Lower leg skin (tissue), 4 donors: Measurements from ENCODE around the gene MAP2. TPM values are rescaled to one million over a fixed set of nuclear protein-coding genes. Genes with fewer than 3 reads are reported as not detected.

Experiments used
- DNase-seq, 2 donors: peaks; one replicate each; pipeline ENCODE4 v3.0.0-alpha.2; 2019; ENCODE audit warnings: low spot score in 2 of 2
- H3K4me3 ChIP-seq: fragments of 200-600 bp; sonication (generic); 2 replicates; pipeline ENCODE4 v1.5.1; 2017; ENCODE audit warnings: mild to moderate bottlenecking, low read depth; ENCODE audit not compliant: poor library complexity, severe bottlenecking
- POLR2A ChIP-seq, 2 donors: fragments of 450-650 bp; IDR thresholded peaks; one replicate each; pipeline ENCODE4 v1.6.1; 2016 to 2017; ENCODE audit warnings: antibody characterized with exemption in 2 of 2, mild to moderate bottlenecking in 1 of 2, moderate library complexity in 1 of 2
- WGBS, 2 donors: methylation state at CpG; one replicate each; pipeline ENCODE4 v1.1.5; 2018; 5-methylcytosine and 5-hydroxymethylcytosine counted together
- intact Hi-C: fragments of 100-400 bp; cut with DNase I; formaldehyde crosslinking; loops from one replicate; pipeline ENCODE4 v1.15.0; 2023; ENCODE audit warnings: low total_unique reads
- total RNA-seq, 4 donors: library from RNA; depleted of rRNA; stranded (reverse); fragments of >200 nt; gene quantifications; one replicate each; pipeline ENCODE4 v1.1.0, GENCODE V29; 2016
- TF ChIP-seq, protein P1 (sequence below), 3 donors: fragments of 450-650 bp; IDR thresholded peaks; one replicate each; pipeline ENCODE4 v1.5.1; 2016; ENCODE audit warnings: antibody characterized with exemption in 3 of 3, mild to moderate bottlenecking in 3 of 3, moderate library complexity in 2 of 3

MAP2 gene
- total RNA-seq, 4 donors from 2014 or later, result 35.1 to 47.8 (median 40.9) TPM

DNA sequence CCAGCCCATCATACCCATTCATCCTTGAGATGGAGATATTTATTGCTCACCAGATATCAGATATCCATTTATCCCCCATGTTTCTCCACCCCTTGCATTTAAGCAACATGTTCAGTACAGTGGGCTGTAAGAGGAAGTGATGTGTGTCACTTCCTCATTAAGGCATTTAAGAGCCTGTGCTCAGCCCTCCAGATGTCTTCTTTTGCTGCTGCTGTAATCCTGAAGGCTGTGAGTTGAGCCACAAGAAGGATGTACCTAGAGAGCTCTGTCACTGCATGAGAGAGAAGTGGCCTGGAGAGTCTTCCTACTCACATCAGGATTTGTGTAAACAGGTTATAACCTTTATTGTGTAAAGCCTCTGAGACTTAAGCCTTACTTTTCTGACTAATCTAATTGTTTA lies 195.9 kb downstream of the MAP2 start:
- TF ChIP-seq, protein P1, sequence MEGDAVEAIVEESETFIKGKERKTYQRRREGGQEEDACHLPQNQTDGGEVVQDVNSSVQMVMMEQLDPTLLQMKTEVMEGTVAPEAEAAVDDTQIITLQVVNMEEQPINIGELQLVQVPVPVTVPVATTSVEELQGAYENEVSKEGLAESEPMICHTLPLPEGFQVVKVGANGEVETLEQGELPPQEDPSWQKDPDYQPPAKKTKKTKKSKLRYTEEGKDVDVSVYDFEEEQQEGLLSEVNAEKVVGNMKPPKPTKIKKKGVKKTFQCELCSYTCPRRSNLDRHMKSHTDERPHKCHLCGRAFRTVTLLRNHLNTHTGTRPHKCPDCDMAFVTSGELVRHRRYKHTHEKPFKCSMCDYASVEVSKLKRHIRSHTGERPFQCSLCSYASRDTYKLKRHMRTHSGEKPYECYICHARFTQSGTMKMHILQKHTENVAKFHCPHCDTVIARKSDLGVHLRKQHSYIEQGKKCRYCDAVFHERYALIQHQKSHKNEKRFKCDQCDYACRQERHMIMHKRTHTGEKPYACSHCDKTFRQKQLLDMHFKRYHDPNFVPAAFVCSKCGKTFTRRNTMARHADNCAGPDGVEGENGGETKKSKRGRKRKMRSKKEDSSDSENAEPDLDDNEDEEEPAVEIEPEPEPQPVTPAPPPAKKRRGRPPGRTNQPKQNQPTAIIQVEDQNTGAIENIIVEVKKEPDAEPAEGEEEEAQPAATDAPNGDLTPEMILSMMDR (IDR thresholded peaks at IDR 0.05), result no peak
- intact Hi-C loops, result no loop called here
- DNase-seq, result no peak
- H3K4me3 ChIP-seq, result no peak overlapping the region

DNA sequence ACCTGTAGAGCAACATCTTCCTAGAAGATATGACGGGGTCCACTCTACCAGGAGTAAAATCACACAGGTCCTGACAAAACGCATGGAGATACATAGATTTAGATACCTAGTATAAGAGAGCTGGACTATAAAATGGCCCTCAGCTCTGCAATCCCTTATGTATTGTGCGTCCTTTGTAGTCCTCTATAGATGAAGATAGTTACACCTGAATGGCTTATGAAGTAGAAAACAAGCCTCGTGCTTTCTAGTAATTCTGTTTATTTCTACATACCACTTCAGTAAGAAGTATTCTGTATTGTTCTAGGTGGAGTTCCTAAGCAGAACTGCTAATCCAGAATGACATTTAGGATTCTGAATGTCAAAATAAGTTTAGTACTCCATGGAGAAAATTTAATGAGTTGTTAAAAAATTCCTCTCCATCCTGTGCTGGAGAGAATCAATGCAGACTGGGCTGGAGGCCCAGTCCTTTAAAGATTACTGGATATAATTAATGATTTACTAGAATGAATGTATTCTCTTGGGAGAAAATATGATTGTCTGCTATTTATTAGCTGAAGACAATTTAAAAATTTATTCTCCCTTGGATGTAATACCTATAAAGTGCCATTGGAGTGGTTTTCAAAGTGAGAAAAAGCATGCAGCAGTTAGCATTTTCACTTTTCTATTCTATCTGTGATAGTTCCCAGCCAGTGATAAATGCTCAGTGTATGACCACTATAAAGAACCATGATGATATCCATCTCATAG lies 200.5 kb downstream of the MAP2 start:
- no peak for TF ChIP-seq POLR2A (IDR thresholded peaks at IDR 0.05)
- TF ChIP-seq, protein P1 (IDR thresholded peaks at IDR 0.05), result no peak
- WGBS, 2 donors, result 88 to 90% methylated on average over 4 of the region's 4 CpGs
- no peak overlapping the region for H3K4me3 ChIP-seq
- DNase-seq, result no peak
- intact Hi-C loops, result no loop called here

DNA sequence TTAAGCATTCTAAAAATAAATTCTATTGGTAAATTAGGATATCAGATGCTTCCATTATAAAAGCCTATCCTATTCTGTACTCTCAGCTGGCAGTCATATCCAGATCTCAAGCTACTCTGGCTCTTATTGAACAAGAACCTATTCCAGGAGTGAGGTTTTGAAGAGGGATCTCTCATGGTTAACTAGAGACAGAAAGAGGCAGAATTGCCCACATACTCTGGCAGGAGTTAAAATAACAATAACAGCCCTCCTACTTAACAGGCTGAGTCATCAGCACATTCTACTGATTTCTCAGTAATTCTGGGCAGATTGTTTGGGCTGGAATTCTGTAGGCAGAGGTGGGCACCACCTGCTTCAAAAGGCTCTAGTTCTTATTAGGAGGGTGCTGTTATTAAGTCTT lies 205.8 kb downstream of the MAP2 start:
- intact Hi-C loops, result no loop called here
- no peak for DNase-seq
- no peak overlapping the region for H3K4me3 ChIP-seq
- no peak for TF ChIP-seq POLR2A (IDR thresholded peaks at IDR 0.05)
- TF ChIP-seq, protein P1 (IDR thresholded peaks at IDR 0.05), result no peak

DNA sequence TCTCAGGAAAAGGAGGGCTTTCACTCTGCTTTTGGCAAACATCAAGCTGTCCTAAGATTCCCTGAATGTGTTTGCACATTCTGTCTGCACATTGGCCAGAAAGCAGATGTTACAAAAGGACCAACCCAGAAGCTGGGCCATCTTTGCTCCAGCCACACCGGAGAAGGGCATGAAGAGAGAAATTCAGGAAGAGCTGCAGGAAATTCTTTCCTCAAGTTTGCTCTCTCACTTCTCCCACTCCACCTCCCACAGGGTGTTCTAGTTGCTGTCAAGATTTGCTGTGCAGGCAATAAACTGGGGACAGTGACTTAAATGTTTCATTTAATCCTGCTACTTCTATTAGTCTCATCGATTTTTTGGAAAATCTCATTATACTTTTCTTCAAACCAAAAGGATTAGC lies 210.1 kb downstream of the MAP2 start:
- 62 to 73% methylated on average over 2 of the region's 2 CpGs for WGBS, 2 donors
- TF ChIP-seq, protein P1 (IDR thresholded peaks at IDR 0.05), result no peak
- TF ChIP-seq POLR2A (IDR thresholded peaks at IDR 0.05), result no peak
- intact Hi-C loops, result no loop called here
- DNase-seq, result no peak
- H3K4me3 ChIP-seq, result no peak overlapping the region

DNA sequence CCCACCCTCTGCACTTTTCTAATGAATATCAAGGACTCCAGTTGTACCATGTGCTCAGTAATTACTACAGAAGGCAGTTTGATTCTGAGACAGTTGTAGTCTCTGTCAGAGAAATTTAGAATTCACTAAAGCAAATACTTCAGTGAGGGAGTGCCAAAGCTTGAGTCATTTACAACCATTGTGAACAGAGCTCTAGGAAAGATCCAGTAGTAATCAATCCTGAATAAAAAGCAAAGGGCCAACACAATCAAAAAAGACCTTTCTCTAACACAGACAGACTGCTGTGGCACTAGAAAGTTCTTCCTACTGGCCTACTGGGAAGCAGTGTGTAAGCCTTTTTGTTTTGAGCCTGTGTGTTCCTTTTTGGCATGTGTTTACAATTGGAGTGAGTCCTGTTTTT lies 212.2 kb downstream of the MAP2 start:
- TF ChIP-seq, protein P1 (IDR thresholded peaks at IDR 0.05), result no peak
- TF ChIP-seq POLR2A (IDR thresholded peaks at IDR 0.05), result no peak
- H3K4me3 ChIP-seq, result no peak overlapping the region
- DNase-seq, result no peak
- intact Hi-C loops, result no loop called here

DNA sequence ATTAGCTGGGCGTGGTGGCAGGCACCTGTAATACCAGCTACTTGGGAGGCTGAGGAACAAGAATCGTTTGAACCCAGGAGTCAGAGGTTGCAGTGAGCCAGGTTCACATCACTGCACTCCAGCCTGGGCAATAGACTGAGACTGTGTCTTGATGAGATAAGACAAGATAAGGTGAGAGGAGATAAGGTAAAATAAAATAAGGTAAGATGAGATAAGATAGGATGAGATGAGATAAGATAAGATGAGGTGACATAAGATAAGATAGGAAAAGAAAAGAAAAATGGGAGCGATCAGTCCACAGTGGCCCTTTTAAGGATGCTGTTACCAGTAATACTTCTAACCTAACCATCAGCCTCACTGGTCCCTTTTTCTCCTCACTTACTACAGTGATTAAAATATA lies 213.4 kb downstream of the MAP2 start:
- TF ChIP-seq POLR2A (IDR thresholded peaks at IDR 0.05), result no peak
- TF ChIP-seq, protein P1 (IDR thresholded peaks at IDR 0.05), result no peak
- 80 to 92% methylated on average over 3 of the region's 3 CpGs for WGBS, 2 donors
- intact Hi-C loops, result no loop called here
- H3K4me3 ChIP-seq, result no peak overlapping the region
- DNase-seq, result no peak
